H1 (cell line): Measurements from ENCODE around the gene NBDY. TPM values are rescaled to one million over a fixed set of nuclear protein-coding genes. Genes with fewer than 3 reads are reported as not detected.

Experiments used
- CBX5 ChIP-seq: fragments of 300-800, 300-1000 bp; sonication (generic); IDR thresholded peaks from 2 replicates; pipeline ENCODE4 v1.7.1; 2016; ENCODE audit warnings: antibody characterized with exemption, low read length, low read depth
- CHD7 ChIP-seq: fragments of 300-600 bp; sonication (generic); IDR thresholded peaks from 2 replicates; pipeline ENCODE4 v1.7.1; 2012; ENCODE audit warnings: low read length, moderate library complexity, mild to moderate bottlenecking, inconsistent platforms; ENCODE audit not compliant: insufficient replicate concordance
- HDAC2 ChIP-seq, 2 experiments: fragments of 300-600 bp in 1 of 2; sonication (generic) in 1 of 2; IDR thresholded peaks; 2 replicates each; pipeline ENCODE4 v1.6.1; 2011 to 2012; ENCODE audit warnings: low read depth in 2 of 2, low read length in 2 of 2, mild to moderate bottlenecking in 2 of 2, moderate library complexity in 2 of 2, borderline replicate concordance in 1 of 2, inconsistent platforms in 1 of 2
- NANOG ChIP-seq: IDR thresholded peaks from 2 replicates; pipeline ENCODE4 v1.6.1; 2011; ENCODE audit warnings: low read length, low read depth, mild to moderate bottlenecking, inconsistent platforms; ENCODE audit not compliant: insufficient read depth, poor library complexity, severe bottlenecking
- NRF1 ChIP-seq: IDR thresholded peaks from 2 replicates; pipeline ENCODE4 v1.6.1; 2011; ENCODE audit warnings: mild to moderate bottlenecking, low read depth, low read length, improper control_type of control experiment
- RNF2 ChIP-seq: fragments of 200-900, 300-1000 bp; sonication (generic); IDR thresholded peaks from 2 replicates; pipeline ENCODE4 v1.7.1; 2016; ENCODE audit warnings: borderline replicate concordance, low read depth, mild to moderate bottlenecking, antibody characterized with exemption, low read length; ENCODE audit not compliant: poor library complexity, severe bottlenecking; ENCODE audit errors: missing control alignments
- SP4 ChIP-seq: IDR thresholded peaks from 2 replicates; pipeline ENCODE4 v1.6.1; 2012; ENCODE audit warnings: low read length, inconsistent platforms
- TAF1 ChIP-seq: IDR thresholded peaks from 2 replicates; pipeline ENCODE4 v1.6.1; 2011; ENCODE audit warnings: mild to moderate bottlenecking, low read depth, low read length
- TAF7 ChIP-seq: optimal IDR thresholded peaks from 2 replicates; pipeline ENCODE3; 2011; ENCODE audit warnings: low read depth, mild to moderate bottlenecking, inconsistent platforms, low read length, moderate library complexity, borderline replicate concordance
- TBP ChIP-seq: IDR thresholded peaks from 2 replicates; pipeline ENCODE4 v1.6.1; 2011; ENCODE audit warnings: low read depth, low read length, improper control_type of control experiment
- polyA plus RNA-seq, 7 experiments: library from polyadenylated mRNA; depleted of rRNA in 3 of 7; stranded (reverse) in 5 of 7; unstranded in 2 of 7; fragments of >200 nt in 5 of 7; fragments of 200-250 nt in 2 of 7; gene quantifications; 1 replicate in 5 of 7; 2 replicates in 1 of 7; 4 replicates in 1 of 7; pipeline versions ENCODE4 v1.2.1 to v1.2.3, GENCODE V29; 2011 to 2013; ENCODE audit warnings: missing spikeins in 2 of 7, mixed read lengths in 2 of 7
- total RNA-seq: library from RNA; stranded (reverse); fragmentation: NEBNext Ultra II Directional; extraction: Animal tissue kit (Norgen Biotek cat#: 25700); gene quantifications from 2 replicates; pipeline ENCODE4 v1.2.1, GENCODE V29; 2021

NBDY gene
- total and polyA plus RNA-seq, 2 of the 8 experiments (the other 6 are each of a cell fraction or from before 2014, with no cell fraction given) = 42.3 to 57.8 TPM

GRCh38 chrX:56765811-56766553 is 36.9 kb downstream of the NBDY start (continued):
- TF ChIP-seq CHD7 (no peak), NANOG (no peak), TBP (no peak), NRF1 (no peak), TAF7 (no peak), HDAC2 (IDR thresholded peaks at IDR 0.05; ENCODE audit: borderline replicate concordance in 1 of 2, low read depth in 2 of 2, low read length in 2 of 2) (no peak), TAF1 (no peak), SP4 (no peak), RNF2 (no peak), CBX5 (no peak)
